HG03108 (cell line): Measurements from ENCODE around the gene RAD9A.
"Not testable (repeated sequence)": the region's sequence is repeated elsewhere in the genome, so short reads cannot be mapped to it uniquely, and the experiment has no call there.

Experiments
- ATAC-seq: cut with Tn5 transposase; IDR thresholded peaks from one replicate; pipeline ENCODE4 v1.9.1; 2021; ENCODE audit warnings: moderate library complexity; ENCODE audit not compliant: unreplicated experiment

The RAD9A gene

GRCh38 chr11:67393990-67394389 lies 2.2 kb downstream of the RAD9A start:
- ATAC-seq, result no peak

- no peak for ATAC-seq
Observed at GRCh38 chr11:67395555-67396258, 3.9 kb downstream of the RAD9A start.

DNA sequence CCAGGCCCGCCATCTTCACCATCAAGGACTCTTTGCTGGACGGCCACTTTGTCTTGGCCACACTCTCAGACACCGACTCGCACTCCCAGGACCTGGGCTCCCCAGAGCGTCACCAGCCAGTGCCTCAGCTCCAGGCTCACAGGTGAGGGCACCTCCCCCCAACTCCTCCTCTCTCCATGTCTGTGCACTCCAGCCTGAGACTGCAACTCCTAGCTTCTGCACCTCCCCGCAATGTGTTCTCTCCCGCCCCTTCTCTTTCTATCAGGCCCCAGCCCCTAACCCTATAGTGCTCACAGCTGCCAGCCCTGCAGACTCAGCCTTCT lies 4.4 kb downstream of the RAD9A start:
- no peak for ATAC-seq

DNA sequence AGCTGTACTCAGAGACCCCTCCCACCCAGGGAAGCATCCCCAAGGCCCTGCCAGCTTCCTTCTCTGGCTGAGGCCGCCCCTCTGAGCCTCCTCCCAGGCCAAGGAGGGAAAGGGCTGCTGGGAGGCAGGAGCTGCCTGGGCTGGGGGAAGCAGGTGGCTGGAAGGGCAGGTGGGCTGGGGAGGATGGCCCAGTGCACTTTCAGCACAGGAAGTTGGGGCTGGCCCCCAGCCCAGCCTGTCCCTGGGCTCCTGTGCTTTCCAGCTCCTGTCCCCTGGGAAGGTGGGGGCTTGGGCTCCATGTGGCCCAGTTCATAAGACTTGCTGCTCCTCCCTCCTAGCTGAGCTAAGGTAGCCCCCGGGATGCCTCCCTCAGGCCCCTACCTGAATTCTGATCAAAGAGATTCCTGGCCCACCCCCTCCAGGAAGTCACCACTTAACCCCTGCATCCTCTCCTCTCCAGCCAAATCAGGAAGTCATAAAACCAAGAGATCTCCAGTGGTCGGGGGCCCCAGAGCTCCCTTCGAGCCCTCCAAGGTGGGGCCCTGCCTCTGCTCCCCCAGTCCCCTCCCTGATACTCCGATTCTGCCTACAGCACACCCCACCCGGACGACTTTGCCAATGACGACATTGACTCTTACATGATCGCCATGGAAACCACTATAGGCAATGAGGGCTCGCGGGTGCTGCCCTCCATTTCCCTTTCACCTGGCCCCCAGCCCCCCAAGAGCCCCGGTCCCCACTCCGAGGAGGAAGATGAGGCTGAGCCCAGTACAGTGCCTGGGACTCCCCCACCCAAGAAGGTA lies 5.0 kb downstream of the RAD9A start:
- no peak for ATAC-seq

DNA sequence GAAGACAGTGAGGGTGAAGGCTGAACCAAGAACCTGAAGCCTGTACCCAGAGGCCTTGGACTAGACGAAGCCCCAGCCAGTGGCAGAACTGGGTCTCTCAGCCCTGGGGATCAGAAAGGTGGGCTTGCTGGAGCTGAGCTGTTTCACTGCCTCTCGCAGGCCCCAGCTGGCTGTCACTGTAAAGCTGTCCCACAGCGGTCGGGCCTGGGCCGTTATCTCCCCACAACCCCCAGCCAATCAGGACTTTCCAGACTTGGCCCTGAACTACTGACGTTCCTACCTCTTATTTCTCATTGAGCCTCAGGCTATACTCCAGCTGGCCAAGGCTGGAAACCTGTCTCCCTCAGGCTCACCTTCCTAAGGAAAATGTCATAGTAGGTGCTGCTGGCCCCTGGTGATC lies 5.8 kb downstream of the RAD9A start:
- ATAC-seq, result no peak

DNA sequence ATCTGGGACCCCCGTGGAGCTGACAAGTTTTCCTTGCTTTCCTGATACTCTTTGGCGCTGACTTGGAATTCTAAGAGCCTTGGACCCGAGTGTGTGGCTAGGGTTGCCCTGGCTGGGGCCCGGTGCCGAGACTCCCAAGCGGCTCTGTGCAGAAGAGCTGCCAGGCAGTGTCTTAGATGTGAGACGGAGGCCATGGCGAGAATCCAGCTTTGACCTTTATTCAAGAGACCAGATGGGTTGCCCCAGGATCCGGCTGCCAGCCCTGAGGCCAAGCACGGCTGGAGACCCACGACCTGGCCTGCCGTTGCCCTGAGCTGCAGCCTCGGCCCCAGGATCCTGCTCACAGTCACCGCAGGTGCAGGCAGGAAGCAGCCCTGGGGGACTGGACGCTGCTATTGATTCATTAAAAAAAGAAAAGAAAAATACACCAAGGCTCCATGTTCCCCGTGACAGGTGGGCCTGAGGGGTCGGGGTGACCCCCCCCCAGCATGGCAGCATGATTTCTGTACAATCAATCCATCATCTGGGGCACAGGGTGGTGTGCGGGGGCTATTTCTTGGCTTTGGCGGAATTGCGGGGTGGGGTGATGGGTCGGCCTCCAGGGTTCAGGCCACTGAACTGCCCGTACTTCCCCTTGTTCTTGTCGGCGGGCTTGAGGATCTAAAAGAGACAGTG lies 6.3 kb downstream of the RAD9A start:
- no peak for ATAC-seq

DNA sequence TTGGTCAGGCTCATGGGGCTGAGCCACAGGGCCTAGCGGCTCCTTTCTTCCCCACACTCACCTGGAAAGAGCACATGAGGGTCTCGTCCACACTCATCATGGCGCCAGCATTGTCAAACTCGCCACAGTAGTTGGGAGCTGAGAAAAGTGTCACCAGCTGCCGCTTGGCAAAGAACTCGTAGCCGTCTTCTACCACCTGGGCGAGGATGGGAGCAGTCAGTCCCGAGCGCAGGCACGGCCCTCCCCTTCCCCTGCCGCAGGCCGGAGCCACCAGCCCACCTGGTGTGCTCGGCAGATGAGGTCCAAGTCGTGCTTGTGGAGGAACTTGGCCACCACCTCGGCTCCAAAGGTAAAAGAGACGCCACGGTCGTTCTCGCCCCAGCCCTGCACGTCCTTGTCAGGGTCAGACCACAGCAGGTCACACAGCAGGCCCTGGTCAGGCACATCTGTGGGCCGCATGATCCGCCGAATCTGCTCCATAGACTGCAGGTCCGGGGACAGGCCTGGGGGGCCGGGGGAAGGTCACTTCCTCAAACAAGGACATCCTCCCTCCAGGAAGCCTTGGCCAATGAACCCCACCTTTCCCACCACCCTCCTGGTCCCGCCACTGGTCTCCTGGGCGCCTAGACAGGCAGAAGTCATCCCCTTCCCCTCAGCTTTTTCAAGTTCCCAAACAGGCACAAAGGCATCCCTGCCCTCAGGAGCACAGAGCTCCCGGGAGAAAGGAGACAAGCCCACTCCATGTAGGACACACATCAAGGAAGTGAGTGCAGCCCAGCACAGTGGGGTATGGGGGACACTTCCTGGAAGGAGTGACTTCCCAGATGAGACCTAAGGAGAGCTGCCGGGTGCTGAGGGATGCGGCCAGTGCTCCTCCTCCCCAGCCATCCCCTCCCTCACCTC lies 7.1 kb downstream of the RAD9A start:
- ATAC-seq, result no peak

- ATAC-seq, result no peak
Observed at GRCh38 chr11:67400251-67400941, 8.6 kb downstream of the RAD9A start.

- peak; percentile 1 for ATAC-seq
Observed at GRCh38 chr11:67400942-67401494, 9.2 kb downstream of the RAD9A start.

DNA sequence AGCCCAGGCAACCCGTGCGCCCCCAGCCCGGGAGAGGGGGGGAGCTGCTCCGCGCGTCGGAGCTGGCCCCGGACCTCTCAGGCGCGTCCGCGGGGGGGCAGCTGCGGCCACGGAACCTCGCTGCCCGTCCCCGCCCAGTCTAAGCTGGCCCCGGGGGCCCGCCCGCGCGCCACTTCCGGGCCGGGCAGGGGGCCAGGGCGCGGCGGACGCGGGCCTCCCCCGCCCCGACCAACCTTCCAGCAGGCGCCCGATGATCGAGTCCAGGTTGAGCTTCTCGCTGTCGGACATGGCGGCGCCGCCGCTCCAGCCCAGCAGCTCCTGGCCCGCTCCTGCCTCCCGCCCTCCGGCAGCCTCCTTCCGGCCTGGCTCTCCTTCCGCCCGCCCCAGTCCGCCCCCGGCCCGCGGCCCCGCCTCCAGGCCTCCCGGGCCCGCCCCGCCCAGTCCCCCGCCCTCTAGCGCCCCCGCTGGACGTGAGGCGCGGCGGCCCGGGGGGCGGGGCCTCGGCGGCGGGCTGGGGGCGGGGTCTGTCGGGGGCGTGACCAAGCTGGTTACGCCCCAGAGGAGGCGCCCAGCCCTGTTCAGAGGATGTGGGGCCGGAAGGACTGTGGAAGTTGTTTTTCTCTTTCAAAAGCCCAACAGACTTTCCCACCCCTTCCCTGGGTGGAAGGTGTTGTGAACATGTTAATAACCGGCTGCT lies 9.9 kb downstream of the RAD9A start, which contains the start of gene PPP1CA:
TSS of gene PPP1CA (minus strand) at position 364 of the 697 bp plus-strand sequence. CDS start at position 288, 76 bp downstream.
- peak; percentile 56 for ATAC-seq

GRCh38 chr11:67402192-67402839 lies 10.5 kb downstream of the RAD9A start:
- not testable (repeated sequence) for ATAC-seq

GRCh38 chr11:67403085-67403484 lies 11.3 kb downstream of the RAD9A start:
- not testable (repeated sequence) for ATAC-seq

DNA sequence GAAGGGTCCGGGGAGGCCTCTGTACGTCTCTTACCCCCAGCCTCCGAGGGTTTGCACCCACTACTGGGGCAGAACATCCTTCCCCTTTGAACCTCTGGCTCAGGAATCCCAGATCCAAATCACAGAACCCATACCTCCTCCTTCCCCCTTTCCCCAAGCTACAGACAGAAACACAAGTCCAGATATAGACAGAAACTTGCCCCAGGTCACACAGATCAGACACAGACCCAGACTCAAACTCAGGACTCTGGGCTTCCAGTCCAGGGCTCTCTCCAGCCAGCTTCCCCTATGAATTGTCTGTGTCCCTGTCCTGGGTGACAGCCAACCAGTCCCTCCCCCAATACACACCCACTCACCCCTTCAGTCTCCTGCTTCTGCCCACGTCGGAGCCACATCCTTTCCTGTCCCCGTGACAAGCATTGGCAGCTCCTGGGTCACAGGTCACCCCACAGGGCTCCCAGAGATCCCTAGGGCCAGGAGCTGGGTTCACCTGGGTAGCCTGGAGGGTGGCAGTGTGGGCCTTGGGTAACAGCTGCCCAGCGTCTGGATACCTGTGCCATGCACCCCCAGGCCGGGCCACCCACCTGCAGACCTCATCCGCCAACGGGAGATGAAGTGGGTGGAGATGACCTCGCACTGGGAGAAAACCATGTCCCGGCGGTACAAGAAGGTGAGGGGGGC lies 12.9 kb downstream of the RAD9A start:
- no peak for ATAC-seq

- no peak for ATAC-seq
Observed at GRCh38 chr11:67405196-67405567, 13.4 kb downstream of the RAD9A start.

DNA sequence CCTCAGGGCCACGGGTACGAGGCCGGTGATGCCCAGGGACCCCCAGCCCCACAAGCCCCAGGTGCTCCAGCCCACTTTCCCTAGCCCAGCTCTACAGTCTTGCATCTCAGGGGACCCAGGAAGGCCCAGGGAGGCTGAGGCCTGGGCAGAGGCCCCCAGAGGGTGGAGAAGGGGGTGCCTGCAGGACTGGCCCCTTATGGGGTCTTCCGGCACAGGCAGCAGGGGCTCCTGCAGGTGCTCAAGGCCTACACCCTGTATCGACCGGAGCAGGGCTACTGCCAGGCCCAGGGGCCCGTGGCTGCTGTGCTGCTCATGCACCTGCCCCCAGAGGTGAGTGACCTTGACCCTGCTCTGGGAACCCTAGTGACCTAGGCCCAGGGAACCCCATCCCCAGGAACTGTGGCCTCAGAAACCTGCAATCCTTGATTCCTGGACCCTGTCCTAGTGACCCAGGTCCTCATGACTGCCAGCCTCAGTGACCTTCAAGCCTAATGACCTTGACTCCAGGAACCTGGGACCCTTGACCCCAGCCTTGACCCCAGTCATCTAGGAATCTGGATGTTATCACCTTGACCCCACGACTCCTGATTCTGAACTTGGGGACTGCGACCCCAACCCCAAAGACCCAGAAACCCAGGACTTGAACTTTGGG lies 14.0 kb downstream of the RAD9A start:
- no peak for ATAC-seq

GRCh38 chr11:67406420-67406968 lies 14.7 kb downstream of the RAD9A start:
- ATAC-seq, result no peak

DNA sequence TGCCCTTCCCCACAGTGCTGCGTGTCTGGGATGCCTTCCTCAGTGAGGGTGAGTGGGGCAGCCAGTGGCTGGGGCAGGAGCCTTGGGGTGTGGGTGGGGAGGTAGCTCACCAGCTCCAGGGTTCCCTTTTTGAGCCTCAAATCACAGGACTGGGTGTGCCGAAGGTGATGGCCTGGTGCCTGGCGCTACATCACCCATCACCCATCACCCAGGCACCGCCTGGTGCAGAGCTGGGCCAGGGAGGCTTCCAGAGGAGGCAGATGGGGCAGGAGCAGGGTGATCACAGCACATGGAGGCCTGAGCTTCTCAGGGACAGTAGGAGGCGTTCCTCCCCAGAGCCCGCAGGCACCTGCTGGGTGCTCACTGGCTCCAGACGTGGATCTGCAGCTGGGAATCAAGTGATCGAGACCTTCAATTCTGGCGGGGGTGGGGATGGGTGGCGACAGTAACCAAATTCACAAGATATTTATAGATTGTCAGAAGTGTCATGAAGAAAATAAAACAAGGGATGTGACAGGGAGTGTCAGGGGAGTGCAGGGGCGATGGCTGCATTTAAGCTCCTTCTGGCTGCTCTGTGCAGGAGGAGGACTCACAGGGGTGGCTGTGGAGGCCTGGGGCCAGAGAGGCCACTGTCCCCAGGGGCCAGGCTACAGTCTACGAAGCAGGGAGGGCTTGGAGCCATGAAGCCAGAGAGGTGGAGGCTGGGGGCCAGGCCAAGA lies 15.3 kb downstream of the RAD9A start:
- no peak for ATAC-seq
